Measurements from ENCODE around the gene PLEKHH1. TPM values are rescaled to one million over a fixed set of nuclear protein-coding genes. Genes with fewer than 3 reads are reported as not detected.

Gene PLEKHH1
- total and polyA plus RNA-seq, 9 of the 15 experiments (the other 6 are each of a cell fraction or from before 2014, with no cell fraction given) = 0.76 to 5.9 (median 2.9) TPM

GRCh38 chr14:67562776-67563150, 29.7 kb downstream of the PLEKHH1 start:
- no peaks in the 10 kb centered on the region for H3K9me1 ChIP-seq (ENCODE audit: control insufficient read depth, insufficient read depth, low read length)
- FAIRE-seq = no peak
- ChIA-PET POLR2A (interaction anchor here (0.7 kb wide), 1 partner anchor 38 kb away, joined by 3 read pairs; the partner anchor contains the start of gene PIGH), CTCF (ENCODE audit: low intra/inter-chr PET ratio) (no interaction called here)
- no peaks in the 10 kb centered on the region for H3K79me2 ChIP-seq (ENCODE audit: control insufficient read depth, insufficient read depth, low read length)
- no peak overlapping the region for H2AFZ ChIP-seq (ENCODE audit: low read depth, low read length)
- no peak overlapping the region for H3K27ac ChIP-seq (ENCODE audit: extremely low read depth, low read depth, low read length)
- WGBS (ENCODE audit: insufficient coverage, low coverage, missing lambda C conversion rate) = 54% methylated on average over 4 of the region's 5 CpGs
- no peaks in the 10 kb centered on the region for H3K4me1 ChIP-seq (replicated peaks in 1 of 2; ENCODE audit: control insufficient read depth in 2 of 2, insufficient read depth in 2 of 2, low read length in 2 of 2)
- H3K27me3 ChIP-seq (ENCODE audit: control insufficient read depth in 2 of 2, insufficient read depth in 2 of 2, low read length in 2 of 2) = no peaks in the 10 kb centered on the region
- no peaks in the 10 kb centered on the region for H3K9me3 ChIP-seq (replicated peaks; ENCODE audit: control insufficient read depth, insufficient read depth, low read depth, low read length)
- no TSS peak for BruUV-seq (replicated peaks)
- no peak overlapping the region for H3K4me3 ChIP-seq
- no peak for DNase-seq (ENCODE audit: extremely low read depth in 1 of 4, low spot score in 3 of 4)
- no peak for ATAC-seq
- H3K36me3 ChIP-seq (ENCODE audit: control insufficient read depth, insufficient read depth, low read length) = no peaks in the 10 kb centered on the region; the same call in 2 of the 3 replicates
- in situ Hi-C loops (cut with MboI) = no loop called here
- H4K20me1 ChIP-seq (replicated peaks; ENCODE audit: control insufficient read depth, insufficient read depth, low read length) = no peaks in the 10 kb centered on the region
- no peak overlapping the region for H3K4me2 ChIP-seq (ENCODE audit: insufficient read depth, low read length)
- intact Hi-C loops (cut with micrococcal nuclease) = no loop called here
- TF ChIP-seq ZNF561 (CRISPR knock-in tag; conservative IDR thresholded peaks at IDR 0.05) = no peak
- TF ChIP-seq ZNF583 (CRISPR knock-in tag; IDR thresholded peaks at IDR 0.05) = no peak
- no peak for TF ChIP-seq NFYB (IDR thresholded peaks at IDR 0.05; ENCODE audit: extremely low read depth, insufficient read length)
- H3K9ac ChIP-seq (ENCODE audit: insufficient read depth in 1 of 2, low read depth in 2 of 2, low read length in 2 of 2) = no peak overlapping the region

- no peaks in the 10 kb centered on the region for H3K27me3 ChIP-seq (ENCODE audit: control insufficient read depth in 2 of 2, insufficient read depth in 2 of 2, low read length in 2 of 2)
- H3K4me2 ChIP-seq (ENCODE audit: insufficient read depth, low read length) = no peak overlapping the region
- DNase-seq (ENCODE audit: extremely low read depth in 1 of 4, low spot score in 3 of 4) = no peak
- no peaks in the 10 kb centered on the region for H3K9me3 ChIP-seq (replicated peaks; ENCODE audit: control insufficient read depth, insufficient read depth, low read depth, low read length)
- H3K36me3 ChIP-seq (ENCODE audit: control insufficient read depth, insufficient read depth, low read length) = no peaks in the 10 kb centered on the region; the same call in 2 of the 3 replicates
- no peak overlapping the region for H3K4me3 ChIP-seq
- TF ChIP-seq SP1 (CRISPR knock-in tag; IDR thresholded peaks at IDR 0.05) (no peak), PYGO2 (tag; IDR thresholded peaks at IDR 0.05) (no peak), SMARCB1 (IDR thresholded peaks at IDR 0.05; ENCODE audit: insufficient read length, low read depth) (no peak), SAFB2 (IDR thresholded peaks at IDR 0.05; ENCODE audit: borderline replicate concordance, low read depth, low read length, severe bottlenecking) (no peak), IRF1 (CRISPR knock-in tag; IDR thresholded peaks at IDR 0.05; ENCODE audit: borderline replicate concordance) (no peak), ILF3 (IDR thresholded peaks at IDR 0.05; ENCODE audit: borderline replicate concordance) (no peak), ETV5 (CRISPR knock-in tag; IDR thresholded peaks at IDR 0.05; ENCODE audit: low read depth) (no peak), CBX8 (IDR thresholded peaks at IDR 0.05; ENCODE audit: borderline replicate concordance, extremely low read depth, low read depth, low read length, poor library complexity, severe bottlenecking) (no peak), CBX1 (IDR thresholded peaks at IDR 0.05; ENCODE audit: low read depth) (no peak)
- no peak overlapping the region for H3K9ac ChIP-seq (ENCODE audit: insufficient read depth in 1 of 2, low read depth in 2 of 2, low read length in 2 of 2)
- no peak for ATAC-seq
- no peak overlapping the region for H2AFZ ChIP-seq (ENCODE audit: low read depth, low read length)
- FAIRE-seq = no peak
- no peaks in the 10 kb centered on the region for H3K79me2 ChIP-seq (ENCODE audit: control insufficient read depth, insufficient read depth, low read length)
- H3K4me1 ChIP-seq (replicated peaks in 1 of 2; ENCODE audit: control insufficient read depth in 2 of 2, insufficient read depth in 2 of 2, low read length in 2 of 2) = no peaks in the 10 kb centered on the region
- no TSS peak for BruUV-seq (replicated peaks)
- 41% methylated on average over 4 of the region's 5 CpGs for WGBS (ENCODE audit: insufficient coverage, low coverage, missing lambda C conversion rate)
- CTCF ChIA-PET (ENCODE audit: low intra/inter-chr PET ratio) = no interaction called here
- POLR2A ChIA-PET = interaction anchor here (0.7 kb wide), 1 partner anchor 1780 kb away, joined by 4 read pairs; no protein-coding TSS in a partner anchor
- H4K20me1 ChIP-seq (replicated peaks; ENCODE audit: control insufficient read depth, insufficient read depth, low read length) = no peaks in the 10 kb centered on the region
- H3K9me1 ChIP-seq (ENCODE audit: control insufficient read depth, insufficient read depth, low read length) = no peaks in the 10 kb centered on the region
- H3K27ac ChIP-seq (ENCODE audit: extremely low read depth, low read depth, low read length) = no peak overlapping the region
- in situ Hi-C loops (cut with MboI) = no loop called here
- intact Hi-C loops (cut with micrococcal nuclease) = no loop called here
These were observed 31.1 kb downstream of the PLEKHH1 start for GRCh38 chr14:67564236-67564635.

Data from K562 (cell line).